ENCODE measurements around the gene CLMP.

Gene CLMP

DNA sequence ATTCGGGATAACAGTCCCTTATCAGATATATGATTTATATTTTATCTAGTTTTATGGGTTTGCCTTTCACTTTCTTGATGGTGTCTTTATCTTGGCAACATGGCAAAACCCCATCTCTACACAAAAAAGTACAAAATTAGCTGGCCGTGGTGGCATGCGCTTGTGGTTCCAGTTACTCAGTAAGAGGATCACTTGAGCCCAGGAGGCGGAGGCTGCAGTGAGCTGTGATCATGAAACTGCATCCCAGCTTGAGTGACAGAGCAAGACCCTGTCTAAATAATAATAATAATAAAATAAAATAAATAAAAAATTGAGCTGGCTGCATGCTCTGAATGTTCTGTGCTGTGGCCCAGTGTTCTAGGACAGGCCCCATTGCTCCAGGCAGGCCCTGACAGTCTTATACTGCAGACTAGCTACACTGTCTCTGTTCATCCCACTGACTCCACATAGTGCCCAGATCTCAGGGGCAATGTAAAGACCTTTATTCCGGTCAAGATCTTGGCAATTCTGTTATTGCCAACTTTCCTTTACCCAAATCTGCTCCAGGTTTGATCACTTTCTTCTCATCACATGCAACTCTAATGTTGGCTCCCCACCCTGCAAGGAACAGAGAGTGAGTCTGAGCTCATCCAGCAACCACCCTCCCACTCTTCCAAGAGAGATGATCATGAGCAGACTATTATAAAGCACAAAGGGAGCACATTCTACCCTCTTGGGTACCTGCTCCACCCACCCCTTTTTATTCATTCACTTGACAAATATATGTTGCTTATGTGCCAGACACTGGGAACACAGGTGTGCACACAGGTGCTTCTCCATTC, 141.9 kb downstream of the CLMP start:
- no peak for DNase-seq

DNA sequence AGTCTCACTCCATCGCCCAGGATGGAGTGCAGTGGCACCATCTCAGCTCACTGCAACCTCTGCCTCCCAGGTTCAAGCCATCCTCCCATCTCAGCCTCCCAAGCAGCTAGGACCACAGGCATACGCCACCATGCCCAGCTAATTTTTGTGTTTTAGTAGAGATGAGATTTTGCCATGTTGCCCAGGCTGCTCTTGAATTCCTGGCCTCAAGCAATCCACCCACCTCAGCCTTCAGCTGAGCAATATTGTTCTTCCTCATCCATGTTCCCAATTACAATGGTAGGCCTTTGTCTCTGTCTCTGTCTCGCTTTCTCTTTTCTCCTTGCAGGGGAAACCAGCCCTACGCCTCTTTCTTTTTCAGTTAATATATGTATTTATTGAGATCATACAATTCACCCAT, 143.4 kb downstream of the CLMP start:
- DNase-seq: no peak

DNA sequence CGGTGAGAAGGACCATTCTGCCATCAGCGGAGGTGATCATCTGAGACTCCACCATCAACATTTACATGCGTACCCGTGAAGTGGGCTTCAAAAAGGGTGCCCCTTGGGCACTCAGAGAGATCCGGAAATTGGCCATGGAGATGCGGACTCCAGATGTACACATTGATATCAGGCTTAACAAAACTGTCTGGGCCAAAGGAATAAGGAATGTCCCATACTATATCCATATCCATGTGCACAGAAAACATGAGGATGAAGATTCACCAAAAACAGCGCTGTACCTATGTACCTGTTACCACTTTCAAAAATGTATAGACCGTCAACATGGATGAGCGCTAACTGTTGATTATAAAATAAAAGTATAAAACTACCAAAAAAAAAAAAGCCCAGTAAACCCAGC, 143.9 kb downstream of the CLMP start:
- DNase-seq: no peak

DNA sequence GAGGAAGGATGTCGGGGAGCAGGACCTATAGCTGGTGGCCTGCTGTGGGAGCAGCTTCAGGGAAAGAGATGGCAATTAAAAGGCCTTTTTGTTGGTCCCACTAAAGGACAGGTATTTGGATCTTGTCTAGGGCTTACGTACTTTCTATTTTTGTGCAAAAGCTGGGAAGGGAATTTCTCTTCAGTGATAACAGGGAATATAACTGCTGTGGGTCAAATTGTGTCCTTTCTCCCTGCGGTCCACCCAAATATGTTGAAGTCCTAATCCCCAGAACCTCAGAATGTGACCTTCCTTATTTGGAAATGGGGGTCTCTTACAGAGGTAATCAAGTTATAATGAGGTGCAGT, 147.1 kb downstream of the CLMP start:
- DNase-seq: no peak

DNA sequence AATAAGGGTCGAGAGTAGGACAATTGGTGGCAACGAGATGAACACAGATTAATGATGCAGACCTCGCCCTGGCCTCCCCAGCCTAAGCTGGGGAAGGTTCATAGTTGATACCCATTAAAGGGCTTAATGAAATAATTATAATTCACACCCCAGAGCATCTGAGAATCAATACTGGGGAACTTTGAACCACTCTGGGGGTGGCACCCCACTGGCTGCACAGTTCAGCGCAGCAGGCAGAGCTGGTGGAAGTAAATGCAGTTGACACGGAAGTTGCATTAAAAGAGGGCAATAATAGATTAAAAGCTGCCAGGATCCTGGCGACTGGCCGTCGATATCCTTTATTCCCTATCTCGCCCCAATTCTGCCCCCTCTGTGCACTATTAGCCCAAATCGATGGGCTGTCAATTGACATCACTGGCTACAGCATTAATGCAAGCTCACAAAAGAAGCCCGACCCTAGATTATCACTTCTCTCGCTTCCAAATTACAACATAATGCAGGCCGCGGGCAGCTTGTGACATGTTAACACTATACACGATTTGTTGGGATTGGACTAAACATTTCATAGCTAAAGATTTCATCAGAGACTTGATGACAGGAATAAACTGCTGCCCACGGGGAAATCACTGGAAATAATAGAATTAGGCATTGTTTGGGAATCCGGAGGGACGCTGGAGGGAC, 147.6 kb downstream of the CLMP start:
- no peak for DNase-seq

DNA sequence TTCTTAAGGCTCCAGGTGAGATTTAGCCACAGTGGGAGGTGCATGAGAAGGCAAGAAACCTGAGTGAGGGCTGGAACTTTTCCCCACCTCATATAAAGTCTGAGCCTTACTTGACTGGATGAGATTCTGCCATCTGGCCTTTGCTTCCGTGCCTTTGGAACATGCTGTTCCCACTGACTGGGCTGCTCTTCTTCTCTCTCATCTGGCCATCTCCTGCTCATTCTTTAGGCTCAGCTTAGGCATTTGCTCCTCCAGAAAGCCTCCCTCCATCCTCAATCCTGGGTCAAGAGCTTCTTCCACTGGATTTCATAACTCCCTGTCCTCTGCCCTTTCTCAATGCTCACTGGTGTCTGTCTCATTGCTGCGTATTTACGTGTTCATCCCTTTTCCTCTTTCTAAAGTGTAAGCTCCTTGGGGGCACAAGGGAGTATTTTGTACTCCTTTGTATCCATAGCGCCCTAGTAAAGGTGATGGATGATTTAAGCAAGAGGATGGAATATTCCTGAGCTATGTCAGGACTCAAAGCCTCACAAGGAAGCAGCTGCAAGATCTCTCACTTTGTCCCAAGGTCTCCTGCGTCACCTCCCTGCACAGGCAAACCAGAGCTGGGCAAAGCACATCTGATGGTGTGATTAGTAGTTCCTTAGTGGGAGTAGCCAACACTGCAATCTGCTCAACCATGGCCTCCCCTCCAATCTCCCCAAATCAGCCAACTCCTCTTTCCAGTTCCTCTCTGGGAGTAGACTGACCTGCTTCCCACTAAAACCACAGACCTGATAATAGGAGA, 148.4 kb downstream of the CLMP start:
- DNase-seq: no peak

DNA sequence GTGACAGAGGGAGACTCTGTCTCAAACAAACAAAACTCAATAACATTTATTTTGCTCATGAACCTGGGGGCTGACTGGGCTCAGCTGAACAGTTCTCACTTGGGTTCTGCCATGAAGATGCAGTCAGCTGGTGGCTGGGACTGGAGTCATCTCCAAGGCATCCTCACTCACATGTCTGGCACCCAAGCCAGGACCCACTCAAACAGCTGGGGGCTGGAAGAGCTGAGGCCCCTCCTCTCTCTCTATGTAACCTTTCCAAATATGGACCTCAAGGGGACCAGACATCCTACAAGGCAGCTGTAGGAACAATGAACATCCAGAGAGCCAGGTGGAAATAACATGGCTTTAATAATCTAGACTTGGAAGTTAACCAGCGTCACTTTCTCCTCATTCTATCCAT, 149.9 kb downstream of the CLMP start:
- DNase-seq: no peak

DNA sequence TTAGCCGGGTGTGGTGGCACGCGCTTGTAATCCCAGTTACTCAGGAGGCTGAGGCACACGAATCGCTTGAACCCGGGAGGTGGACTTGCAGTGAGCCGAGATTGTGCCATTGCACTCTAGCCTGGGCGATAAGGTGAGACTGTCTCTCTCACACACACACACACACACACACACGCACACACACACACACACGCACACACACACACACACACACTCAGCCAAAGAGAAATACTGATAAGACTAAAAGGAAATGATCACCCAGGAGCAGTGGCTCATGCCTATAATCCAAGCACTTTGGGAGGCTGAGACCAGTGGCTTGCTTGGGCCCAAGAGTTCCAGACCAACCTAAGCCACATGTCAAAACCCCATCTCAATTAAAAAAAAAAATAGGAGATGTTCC, 153.9 kb downstream of the CLMP start:
- no peak for DNase-seq

DNA sequence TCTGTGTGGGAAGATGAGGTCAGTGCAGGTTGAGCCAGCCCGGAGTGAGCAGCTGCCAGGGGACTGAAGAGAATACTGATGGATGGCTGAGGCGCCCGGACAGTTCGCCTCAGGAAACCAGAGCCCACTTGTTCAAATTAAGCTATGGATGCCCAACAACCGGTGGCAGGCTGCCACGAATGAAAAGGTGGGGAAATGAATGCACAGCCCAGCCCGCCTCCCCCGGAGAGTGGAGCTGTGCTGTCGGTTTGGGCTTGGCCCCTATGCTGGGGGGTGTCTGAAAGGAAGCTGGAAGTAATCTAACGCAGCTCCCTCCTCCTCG, 155.0 kb downstream of the CLMP start:
- DNase-seq: no peak

DNA sequence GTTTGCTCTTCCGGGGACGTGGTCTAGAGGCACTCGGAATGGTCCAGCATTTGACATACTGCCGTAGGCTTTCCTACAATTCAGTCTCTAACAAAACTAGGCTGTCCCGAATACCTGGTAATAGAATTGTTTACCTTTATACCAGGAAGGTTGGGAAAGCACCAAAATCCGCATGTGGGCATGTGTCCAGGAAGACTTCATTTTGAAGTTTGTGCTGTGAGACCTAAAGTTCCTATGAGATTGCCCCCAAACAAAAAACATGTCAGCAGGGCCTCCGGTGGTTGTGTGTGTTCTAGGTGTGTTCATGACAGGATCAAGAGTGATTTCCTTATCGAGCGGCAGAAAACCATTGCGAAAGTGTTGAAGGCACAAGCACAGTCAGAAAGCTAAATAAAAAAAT, 159.2 kb downstream of the CLMP start:
- DNase-seq: no peak

DNA sequence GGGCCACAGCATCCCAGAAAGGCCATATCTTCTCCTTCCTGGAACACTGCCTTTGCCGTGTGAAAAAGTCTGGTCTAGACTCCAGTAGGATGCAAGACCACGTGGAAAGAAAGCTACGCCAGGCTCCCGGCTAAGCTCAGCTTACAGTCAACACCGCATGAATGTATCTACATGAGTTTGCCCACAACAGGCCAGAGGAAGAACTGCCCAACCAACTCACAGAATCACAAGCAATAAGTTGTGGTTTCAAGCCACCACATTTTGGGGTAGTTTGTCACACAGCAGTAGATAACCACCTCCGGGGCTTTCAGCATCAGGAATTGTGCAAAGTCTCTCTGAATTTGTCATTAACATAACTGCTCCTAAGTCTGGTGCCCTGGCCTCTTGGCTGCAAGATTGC, 160.5 kb downstream of the CLMP start:
- DNase-seq: no peak

DNA sequence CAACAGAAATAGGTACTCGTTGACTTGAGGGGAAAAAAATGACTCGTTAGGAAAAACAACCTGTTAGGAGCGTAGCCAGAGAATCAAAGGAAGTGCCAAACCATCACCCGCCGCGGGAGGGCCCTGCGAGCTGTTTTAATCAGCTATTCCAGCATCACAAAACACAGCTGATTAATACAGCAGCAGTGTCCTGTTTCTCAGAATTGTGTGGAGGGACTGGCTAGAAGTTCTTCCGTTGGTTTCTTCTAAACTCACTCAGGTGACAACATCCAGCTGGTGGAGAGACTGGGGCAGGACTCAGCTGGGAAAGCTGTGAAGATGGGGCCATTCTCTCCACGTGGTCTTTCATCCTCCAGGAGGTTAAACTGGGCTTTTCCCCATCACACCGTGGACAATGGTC, 161.2 kb downstream of the CLMP start:
- no peak for DNase-seq

DNA sequence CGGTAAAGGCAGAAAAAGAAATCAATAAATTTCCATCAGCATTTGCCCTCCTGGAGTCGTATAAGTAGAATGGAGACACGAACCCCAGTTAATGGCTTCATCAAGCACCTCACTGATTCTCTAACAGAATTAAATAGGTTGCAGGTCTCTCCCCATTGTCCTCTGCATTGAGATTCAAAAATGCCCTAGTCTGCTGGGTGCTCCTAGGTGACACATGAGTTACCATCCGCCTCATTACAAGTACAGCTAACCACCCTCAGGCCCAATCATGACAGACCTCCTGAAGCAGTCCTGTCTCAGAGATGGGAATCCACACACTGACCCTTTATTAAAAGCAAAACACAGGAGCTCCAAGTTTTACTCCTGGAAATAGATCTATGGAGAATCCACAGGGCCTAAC, 164.5 kb downstream of the CLMP start:
- DNase-seq: no peak

DNA sequence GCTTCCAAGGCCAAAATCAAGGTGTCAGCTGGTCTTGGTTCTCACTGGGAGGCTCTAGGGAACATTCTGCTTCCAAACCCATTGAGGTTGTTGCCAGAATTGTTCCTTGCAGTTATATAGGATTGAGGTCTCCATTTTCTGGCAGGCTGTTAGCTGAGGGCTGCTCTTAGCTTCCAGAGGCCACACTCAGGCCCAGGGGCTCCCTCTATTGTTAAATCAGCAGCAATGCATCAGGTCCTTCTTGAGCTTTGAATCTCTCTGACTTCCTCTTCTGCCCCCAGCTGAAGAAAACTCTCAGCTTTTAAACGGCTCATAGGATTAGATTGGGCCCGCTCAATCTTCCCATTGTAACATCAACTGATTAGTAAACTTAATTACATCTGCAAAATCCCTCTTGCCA, 174.1 kb downstream of the CLMP start:
- DNase-seq: peak; percentile 67

Measured in HCEC 1CT (cell line).